Stimulated activated CD4-positive, alpha-beta T cell treated with anti-CD3 and anti-CD28 coated beads, Interleukin-4, amount 100 ng/mL, for 24 hours (primary cell): ENCODE data around the gene P2RY13.
A peak's percentile ranks its signal among the peaks of the same experiment; 100 is the strongest.

Experiments used
- DNase-seq: peaks from one replicate; pipeline ENCODE4 v3.0.0-alpha.2; 2020

P2RY13 gene

DNA sequence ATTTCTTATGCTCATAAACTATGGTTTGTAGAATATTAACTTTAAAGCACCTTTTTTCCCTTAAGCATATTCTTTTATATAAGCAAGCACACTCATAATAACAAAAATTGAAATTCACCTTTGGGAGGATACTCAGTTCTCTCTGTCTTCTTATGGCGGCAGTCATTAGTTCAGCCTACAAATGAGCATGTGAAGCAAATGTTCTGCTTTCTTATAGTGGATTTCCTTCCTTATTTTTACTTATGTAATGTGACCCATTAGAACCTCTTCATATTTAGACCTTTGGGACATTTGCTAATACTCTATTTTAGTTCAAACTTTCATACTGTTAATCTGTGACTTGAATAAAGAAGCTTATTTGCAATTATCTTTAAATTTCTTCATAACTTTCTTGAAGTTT is at the start of gene P2RY13:
P2RY13 (minus strand) TSS at position 187 of the 400 bp plus-strand sequence; CDS start at position 166, 21 bp downstream.
- no peak for DNase-seq

DNA sequence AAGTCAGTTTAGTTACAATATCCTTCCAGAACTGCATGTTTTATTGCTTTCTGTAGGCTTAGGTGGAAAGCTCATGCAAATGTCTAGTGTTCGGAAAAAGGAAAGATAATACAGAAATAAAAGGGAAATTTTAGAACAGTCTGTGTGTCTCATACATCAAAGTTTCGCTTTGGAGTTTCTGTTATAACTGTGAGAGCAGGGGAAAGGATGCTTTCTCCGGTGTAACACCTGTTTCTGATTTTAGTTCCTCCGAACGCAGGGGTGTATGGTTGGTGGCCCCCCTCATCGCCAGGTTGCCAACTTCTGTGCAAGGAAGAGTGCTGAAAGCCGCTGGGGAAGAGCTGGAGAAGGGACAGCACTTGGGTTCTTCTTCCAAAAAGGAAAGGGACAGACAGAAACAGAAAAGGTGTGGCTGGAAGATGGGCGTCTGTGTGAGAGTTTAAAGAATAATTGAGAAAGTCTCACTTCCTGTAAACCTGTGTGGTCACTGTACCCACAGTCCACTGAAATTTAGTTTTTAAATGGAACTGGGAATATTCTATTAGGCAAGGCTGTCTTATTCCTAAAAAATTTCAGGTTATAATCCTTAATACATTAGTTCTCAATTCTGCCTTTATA is 48.5 kb upstream of the P2RY13 start:
- DNase-seq, result no peak

DNA sequence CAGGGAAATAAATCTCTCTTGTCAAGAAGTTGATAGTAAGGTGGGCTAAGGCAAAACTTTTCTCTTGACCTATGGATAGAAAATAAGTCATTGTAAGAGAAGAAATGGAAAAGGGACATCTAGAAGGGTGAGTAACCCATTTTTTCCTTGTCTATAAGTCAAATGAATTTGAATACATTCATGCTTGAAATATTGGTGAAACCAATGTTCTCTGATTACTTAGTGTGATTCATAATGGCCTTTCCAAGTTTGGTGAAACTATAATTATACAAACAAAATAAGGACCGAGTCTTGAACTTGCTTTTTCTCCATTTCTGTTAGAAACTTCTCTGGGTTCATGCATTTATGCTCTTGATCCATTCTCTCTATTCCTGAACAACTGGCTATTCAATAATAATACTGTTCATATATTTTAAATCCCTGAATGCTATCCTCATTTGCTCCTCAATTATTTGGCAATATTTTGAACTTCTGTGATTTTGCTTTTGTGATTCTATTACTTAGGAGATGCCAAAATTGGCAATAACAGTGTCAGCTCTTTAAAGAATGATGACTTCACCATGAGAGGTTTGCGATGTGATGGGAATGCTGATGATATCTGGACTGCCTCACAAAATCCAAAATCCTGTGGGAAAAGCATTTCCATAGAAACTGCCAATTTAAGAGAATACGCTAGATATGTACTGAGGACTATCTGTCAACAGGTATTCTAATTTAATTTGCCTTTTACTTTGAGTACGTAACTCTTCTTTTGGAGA is 42.9 kb upstream of the P2RY13 start:
- no peak for DNase-seq

DNA sequence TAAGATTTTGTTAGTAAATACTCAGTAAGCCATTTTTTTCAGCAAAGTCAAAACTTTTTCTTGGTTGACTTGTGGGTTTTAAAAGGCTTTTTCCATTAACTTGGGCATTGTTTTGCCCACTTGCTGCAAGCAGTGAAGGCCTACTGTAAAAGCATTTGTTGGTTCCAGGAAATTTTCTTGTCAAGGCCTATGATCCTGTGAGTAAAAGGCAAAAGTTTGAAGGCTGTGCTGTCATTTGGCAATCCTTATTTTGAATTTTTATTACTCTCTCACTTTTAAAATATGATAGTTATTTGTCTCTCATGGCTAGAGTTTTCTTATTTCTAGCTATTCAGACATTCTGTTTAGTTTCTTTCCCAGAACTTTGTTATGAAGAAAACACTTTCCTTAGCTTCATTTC is 42.2 kb upstream of the P2RY13 start:
- DNase-seq, result no peak

DNA sequence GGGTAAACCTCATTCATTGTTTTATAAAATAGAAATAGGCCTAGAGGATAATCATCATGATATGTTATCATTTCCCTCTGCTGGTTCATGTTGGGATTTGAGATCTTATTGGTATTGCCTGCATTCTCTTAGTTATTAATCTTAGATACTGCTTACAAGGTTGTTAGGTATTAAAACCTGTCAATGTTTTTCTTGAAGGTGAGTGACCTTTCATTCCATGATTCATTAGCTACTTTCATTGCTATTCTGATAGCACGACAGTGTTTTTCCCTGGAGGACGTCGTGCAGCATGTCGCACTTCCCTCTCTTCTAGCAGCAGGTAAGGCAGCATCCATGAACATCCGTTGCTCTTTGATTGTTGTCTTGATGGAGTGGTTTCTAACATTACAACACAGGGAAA is 38.1 kb upstream of the P2RY13 start:
- DNase-seq, result no peak

DNA sequence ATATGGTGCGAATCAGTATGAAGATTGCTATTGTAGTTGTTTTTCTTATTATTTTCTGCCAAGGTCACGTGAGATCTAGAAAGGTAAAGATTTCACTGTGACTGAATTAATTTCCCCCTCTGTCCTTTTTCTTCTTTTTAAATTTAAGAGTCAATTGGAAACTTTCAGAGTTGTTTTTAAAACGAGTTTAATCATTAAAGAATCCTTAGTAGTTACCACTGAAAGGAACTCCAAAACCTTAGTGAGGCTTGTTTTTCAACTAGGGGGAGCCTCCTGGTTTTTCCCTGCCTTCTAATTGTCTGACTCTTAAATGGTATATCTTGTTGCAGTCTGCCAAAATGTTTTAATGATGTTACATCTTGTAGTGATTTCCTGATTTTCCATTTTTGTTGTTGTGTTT is 37.6 kb upstream of the P2RY13 start:
- no peak for DNase-seq

DNA sequence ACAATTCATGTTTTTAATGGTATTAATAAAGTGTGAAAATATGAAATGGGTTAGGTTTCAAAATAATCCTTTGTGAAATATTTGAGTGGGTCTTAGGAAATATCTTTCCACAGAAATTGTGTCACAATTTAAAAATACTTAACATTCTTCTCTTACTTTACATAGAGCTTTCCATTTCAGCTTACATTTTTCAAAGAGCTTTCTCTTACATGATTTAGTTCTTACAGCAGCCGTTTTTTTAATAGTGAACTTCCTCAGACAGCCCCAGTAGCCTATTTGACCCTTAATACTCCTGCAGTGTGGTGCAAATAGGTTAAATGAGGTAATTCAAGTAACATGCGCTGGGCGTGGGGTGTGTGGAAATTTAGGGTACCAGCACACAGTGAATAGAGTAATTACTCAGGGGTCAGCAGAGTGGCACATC is 33.4 kb upstream of the P2RY13 start:
- no peak for DNase-seq

DNA sequence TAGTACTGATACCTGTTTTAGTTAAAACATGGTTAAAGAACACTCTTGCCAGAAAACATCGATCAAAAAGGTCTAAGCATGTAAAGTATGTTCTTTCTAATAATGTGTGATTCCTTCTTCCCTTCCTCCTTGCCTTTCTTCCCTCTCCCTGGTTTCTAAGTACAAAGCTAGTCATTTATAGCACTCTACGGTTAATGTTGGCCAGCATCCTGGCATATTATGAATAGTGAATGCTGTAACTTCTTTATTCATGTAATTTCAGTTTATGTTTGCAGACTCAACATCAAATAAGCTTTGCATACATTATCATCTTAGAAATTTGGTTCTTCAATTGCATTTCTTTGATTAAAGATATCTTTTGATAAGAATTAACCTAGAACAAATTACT is 28.1 kb upstream of the P2RY13 start:
- DNase-seq, result no peak

DNA sequence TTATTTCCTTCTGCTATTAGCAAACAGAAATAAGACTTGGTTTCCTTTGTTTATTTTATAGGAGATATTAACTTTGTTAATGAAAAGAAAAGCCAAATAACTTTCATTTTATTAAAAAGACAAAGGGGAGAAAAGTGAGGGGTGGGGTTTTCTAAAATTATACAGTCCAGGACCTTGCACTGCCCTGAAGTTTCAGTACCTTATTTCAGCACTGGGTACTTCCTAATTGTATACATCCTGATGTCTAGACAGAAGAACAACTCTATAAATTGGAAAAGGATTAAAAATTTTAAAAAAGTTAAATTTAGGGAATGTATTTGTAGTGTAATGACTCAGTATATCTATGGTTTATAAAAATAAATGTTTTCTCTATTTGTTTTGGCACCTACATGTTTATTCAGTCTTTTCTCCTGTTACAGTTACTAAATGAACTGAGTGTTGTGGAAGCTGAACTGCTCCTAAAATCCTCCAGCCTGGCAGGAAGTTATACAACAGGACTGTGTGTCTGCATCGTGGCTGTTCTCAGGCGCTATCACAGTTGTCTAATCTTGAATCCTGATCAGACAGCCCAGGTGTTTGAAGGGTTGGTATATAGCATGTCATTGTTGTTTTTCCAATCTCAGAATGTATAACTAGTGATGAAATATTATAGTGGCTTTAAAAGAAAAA is 27.6 kb upstream of the P2RY13 start:
- no peak for DNase-seq

DNA sequence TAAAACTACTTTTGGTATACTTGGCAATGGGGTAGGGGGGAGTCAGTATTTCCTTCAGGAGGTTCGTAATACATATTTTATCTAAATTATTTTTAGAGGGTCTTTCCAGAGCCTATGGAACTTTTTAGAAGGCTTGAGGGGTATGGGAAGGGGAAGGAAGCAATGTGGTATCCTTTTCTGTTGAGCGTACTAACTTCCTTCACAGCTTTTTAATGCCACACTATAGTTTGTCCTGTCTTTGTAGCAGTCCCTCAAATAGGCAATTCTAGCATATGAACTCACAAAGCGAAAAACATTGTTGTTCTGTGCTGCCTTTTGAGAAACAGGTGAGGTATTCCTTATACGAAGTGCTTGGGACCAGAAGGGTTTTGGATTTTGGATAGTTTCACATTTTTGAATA is 22.3 kb upstream of the P2RY13 start:
- no peak for DNase-seq

DNA sequence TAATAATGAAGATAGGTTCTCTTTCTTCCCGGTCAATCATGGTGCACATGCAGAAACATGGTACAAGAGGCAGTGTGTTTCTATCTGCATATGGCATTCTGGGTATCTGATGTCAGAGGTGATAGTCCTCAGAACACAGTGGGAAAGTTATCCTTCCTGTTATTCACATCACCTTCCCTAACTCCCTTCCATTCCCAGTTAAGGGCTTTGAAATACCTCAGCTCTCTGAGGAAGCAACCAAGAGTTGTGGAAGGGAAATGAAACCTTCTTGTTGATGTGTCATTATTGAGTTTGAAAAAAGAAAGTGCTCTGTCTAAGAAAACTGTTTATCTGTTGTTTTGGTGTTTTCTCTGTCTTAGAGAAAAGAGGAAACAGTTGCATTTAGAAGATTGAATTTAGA is 21.9 kb upstream of the P2RY13 start:
- DNase-seq, result no peak

DNA sequence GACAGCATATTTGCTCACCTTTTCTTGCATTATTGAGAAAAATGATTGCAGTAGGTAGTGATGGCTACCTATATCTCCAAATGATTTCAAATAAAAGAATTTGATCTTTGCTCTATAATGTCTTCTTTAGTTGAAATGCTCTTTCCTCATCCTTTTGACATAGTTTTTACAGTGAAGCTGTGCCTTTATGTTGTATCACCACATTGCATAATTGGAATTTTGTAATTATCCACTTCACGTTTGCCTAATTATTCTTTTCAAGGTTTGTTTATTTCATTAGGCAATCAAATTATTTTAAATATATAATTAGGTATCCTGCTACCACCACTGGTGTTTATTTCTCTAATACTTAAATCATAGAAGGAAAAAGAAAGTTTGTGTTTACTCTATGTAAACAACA is 21.3 kb upstream of the P2RY13 start:
- no peak for DNase-seq

DNA sequence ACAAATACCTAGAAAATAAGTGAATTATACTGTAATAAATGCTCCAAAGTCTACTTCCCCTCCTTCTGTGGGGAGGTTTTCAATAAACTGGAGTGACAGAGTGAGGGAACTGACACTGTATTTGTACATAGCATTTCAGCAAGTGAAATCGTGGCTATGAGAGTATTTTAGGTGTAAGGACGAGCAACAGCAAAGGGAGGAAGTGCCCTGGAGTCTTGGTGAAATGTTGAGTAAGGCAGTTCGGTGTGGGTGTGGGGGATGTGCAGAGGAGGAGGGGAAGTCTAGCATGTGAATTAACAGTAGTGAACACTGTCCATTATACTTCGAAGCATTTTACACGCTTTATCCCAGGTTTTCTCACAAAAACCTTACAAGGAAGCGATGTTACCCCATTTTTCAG is 18.1 kb upstream of the P2RY13 start:
- no peak for DNase-seq

DNA sequence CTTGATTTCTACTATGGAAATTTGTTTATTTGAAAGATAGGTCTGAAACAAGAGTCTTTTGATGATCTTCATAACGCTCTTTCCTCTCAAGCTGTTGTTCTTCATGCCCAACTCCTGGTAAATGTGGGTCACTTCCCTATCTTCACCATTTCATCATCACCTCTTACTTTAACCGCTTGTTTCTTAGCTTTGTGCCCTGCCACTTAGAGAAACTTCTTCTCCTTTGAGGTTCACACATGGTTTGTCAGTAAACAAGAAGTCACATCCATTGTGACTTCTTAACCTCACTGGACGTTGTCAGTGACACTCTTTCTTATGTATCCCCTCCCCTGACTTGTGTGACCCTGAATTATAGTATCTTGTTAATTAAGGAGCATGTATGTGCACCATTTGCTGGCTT is 16.9 kb upstream of the P2RY13 start:
- DNase-seq, result no peak

DNA sequence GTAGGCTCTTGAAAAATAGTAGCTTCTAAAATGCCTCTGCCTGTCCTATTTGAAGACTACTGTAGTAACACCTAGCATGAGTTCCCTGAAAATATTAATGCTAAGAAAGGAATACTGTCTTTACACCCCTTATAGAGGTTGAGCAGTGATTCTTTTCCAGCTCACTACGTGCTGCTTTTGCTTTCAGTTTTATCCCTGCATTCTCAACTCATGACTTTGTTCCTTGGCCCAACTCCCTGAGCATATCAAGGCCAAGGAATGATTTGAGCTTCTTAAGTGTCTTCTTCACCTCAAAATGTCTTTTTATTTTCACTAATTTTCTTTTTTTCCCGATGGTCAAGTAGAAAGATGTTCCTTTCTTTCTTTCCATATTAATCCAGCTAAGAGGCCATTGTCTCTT is 16.5 kb upstream of the P2RY13 start:
- no peak for DNase-seq

DNA sequence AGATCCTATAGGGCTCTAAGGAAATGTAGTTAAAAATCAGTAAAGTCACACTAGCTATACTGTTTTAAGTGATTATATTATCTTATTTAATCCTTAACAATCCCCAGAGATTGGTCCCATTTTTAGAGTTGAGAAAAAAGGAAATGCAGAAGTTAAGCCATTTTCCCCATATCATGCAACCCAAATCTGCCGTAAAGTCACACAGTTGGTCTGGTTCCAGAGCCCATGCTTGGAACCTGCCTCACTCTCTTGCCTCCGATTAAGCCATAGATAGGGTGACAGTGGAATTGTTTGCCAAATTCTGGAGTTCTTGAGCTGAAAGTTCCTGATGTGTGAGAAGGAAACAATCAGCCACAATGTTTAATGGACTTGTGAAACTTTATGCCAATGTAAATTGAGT is 2.3 kb upstream of the P2RY13 start:
- no peak for DNase-seq

DNA sequence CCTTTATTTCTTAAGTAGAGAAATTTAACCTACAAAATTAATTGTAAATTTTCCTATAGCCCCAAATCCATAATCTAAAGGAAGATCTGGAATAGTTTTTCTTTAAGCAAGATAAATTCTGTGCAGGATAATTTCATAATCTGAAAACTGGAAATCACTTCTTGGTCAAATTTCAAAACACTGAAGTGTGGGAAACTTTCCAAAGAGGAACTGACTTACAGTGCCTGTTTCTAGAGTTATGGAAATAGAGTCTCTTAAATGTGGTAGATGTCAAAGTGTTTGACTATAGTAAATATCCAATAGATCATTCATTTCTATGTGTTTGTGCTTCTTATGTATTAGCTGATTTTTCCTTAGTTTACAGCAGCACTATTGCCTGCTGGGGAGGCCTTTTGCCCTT is 1.6 kb upstream of the P2RY13 start:
- no peak for DNase-seq

DNA sequence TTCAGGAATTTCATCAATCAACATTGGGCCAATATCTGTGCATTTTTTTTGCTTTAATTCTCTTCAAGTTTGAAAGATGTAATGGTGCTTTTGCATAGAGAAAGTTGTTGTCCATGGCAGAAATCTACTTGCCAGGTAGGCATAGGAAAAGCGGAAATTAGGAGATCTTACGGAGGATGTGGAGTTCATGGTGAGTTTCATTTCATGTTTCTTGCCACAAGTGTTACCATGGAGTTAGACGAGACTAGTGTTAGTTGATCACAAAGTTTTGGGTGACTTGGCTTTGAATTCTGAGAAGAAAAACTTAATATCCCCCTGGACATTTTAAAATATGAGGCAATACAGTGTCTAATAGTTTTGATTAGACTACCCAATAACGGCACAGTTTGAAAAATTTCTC is 1.0 kb upstream of the P2RY13 start:
- DNase-seq, result no peak

DNA sequence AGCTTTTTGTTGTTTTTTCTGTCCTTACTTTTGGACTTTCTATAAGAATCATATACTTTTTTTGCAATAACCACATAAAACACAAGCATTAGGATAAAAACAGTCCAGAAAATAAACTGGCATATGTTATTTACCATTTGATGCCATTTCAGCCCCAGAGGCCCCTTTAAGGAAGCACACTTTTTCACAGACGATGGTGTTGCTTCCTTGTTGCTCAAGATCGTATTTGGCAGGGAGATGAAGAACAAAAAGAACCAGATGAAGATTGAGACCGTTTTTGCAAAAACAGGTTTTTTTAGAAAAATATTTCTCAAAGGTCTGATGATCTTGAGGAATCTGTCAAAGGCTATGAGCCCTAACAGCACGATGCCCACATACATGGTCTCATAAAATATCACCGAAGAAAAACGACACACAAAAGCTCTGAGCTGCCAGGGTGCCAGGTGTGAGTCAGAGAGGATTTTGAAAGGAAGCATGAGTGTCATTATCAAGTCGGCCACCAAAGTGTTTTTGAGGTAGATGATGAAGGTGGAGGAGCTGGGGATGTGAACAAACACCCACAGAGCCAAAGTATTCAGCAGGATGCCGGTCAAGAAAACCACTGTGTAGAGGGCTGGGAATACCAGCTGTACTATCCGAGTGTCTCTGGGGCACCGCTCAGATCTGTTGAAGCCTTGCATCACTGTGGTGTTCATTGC is 902 bp downstream of the P2RY13 start:
- peak; percentile 22 for DNase-seq

DNA sequence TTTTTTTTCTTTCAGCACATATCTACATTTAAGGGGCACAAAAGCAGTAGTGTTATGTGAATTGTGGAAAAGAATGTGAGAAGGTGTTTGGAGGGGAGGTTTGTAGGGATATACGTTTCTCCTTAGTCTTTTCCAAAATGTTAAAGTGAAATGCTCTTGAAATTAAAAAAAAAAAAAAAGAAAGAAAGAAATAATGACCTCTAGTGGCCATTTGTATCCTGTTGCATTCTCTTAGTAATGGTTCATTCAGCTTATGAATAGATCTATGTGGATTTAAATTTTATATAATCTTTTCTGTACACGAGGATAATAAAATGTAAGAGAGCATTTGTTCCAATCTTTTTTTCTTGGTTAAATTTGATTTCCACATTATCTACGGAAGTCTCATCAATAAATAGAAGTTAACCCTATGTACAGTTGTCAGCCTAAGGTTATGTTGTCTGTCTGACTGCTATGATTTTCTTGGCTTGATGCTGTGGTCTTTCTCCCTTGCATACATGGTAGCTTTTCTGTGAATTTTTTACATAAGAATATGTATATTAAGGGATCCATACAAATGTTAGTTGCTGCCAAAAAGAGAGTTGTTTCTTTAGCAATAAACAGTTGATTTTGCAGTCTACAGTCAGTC is 1.7 kb downstream of the P2RY13 start:
- DNase-seq, result no peak

DNA sequence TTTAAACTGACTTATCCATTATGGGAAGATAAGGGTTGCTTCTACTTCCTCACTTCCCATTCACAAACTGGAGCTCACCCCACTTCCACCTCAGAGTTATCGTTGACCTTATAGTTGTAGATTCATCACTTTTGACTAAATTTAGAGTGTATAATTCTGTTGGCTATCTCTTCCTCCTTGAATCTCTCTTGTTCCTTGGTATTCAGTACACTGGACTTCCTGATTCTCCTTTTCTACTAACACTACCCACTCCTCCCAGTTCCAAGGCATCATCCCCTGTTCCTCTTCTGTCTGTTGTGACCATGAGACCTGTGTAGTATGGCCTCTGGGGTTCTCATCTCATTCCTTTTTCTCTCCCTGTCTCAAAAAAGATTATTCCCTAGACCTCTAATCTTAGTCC is 6.8 kb downstream of the P2RY13 start:
- DNase-seq, result no peak

DNA sequence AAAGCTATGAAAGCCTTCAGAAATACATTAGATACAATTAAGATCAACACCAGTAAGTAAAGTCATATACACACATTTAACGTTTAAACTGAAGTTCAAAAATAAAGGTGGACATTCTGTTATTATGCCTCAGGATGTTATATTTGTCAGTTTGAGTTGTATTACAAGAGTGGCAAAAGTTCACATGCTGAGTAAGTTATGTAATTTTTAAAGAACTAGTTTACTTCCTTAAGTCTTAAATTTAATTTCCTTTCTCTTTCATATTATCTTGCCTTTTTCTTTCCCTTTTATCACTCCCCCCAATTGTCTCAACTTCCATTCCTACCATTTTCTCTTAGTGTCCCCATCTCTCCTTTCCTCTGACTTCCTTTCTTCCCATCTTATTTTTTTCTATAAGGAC is 7.8 kb downstream of the P2RY13 start:
- DNase-seq, result no peak

DNA sequence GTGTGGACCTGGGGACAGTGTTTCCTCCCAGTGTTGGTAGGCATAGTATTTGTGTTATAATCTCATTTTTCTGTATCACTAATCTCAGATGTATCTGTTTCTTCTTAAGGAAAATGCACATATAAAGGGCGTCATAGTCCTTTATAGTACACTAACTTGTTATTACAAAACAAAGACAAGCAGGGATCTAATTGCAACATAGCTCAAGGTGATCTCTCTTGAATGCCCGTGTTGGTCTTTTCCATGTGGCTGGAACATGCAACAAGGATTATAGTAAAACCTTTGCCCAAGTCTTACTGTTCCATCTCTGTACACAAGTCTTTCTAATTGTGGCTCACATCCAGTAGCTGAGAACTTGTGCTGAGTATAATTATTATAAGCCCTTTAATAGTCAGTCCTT is 9.2 kb downstream of the P2RY13 start:
- DNase-seq, result no peak
